GM23338 (cell line): Measurements from ENCODE around the gene SIK2. TPM values are rescaled to one million over a fixed set of nuclear protein-coding genes. Genes with fewer than 3 reads are reported as not detected.

Experiments used
- ATAC-seq: fragments of 200-7000 bp; cut with Tn5 transposase; 3 replicates; pipeline ENCODE4 v1.9.1; 2020
- DNase-seq: peaks from one replicate; pipeline ENCODE4 v3.0.0-alpha.2; 2015; ENCODE audit warnings: low spot score
- H2AFZ ChIP-seq: fragments of 200-600 bp; sonication (generic); 2 replicates; pipeline ENCODE4 v1.8.0; 2016; ENCODE audit warnings: antibody characterized with exemption, mild to moderate bottlenecking, moderate library complexity
- H3F3A ChIP-seq: fragments of 200-600 bp; sonication (generic); replicated peaks from 2 replicates; pipeline ENCODE4 v1.8.0; 2017; ENCODE audit warnings: antibody characterized with exemption, mixed run types, low read depth
- H3K27ac ChIP-seq: fragments of 200-600 bp; sonication (generic); 2 replicates; pipeline ENCODE4 v1.6.1; 2016; ENCODE audit warnings: low read depth
- H3K27me3 ChIP-seq: fragments of 200-600 bp; sonication (generic); 2 replicates; pipeline ENCODE4 v1.8.0; 2016; ENCODE audit warnings: mild to moderate bottlenecking, mixed run types, moderate library complexity; ENCODE audit not compliant: insufficient read depth
- H3K36me3 ChIP-seq: fragments of 200-600 bp; sonication (generic); 2 replicates; pipeline ENCODE4 v1.8.0; 2016; ENCODE audit warnings: mild to moderate bottlenecking; ENCODE audit not compliant: insufficient read depth
- H3K4me1 ChIP-seq: fragments of 200-600 bp; sonication (generic); 2 replicates; pipeline ENCODE4 v1.8.0; 2016; ENCODE audit warnings: mild to moderate bottlenecking, moderate library complexity; ENCODE audit not compliant: insufficient read depth
- H3K4me2 ChIP-seq: fragments of 200-600 bp; sonication (generic); 2 replicates; pipeline ENCODE4 v1.7.1; 2017; ENCODE audit warnings: mixed run types
- H3K4me3 ChIP-seq: fragments of 200-600 bp; sonication (generic); 2 replicates; pipeline ENCODE4 v1.6.1; 2016; ENCODE audit warnings: mixed run types
- H3K79me2 ChIP-seq: fragments of 200-600 bp; sonication (generic); replicated peaks from 2 replicates; pipeline ENCODE4 v1.8.0; 2017; ENCODE audit warnings: mild to moderate bottlenecking; ENCODE audit not compliant: insufficient read depth
- H3K9me2 ChIP-seq: fragments of 200-600 bp; sonication (generic); 2 replicates; pipeline ENCODE4 v1.8.0; 2017; ENCODE audit not compliant: insufficient read depth
- H4K20me1 ChIP-seq: fragments of 200-600 bp; sonication (generic); replicated peaks from 2 replicates; pipeline ENCODE4 v1.8.0; 2017; ENCODE audit warnings: mild to moderate bottlenecking; ENCODE audit not compliant: insufficient read depth
- H3K27ac Mint-ChIP-seq: 2 replicates; pipeline ENCODE4 v1.8.0; 2020; ENCODE audit warnings: inconsistent platforms, mild to moderate bottlenecking, moderate library complexity, mixed read lengths
- H3K27me3 Mint-ChIP-seq: 3 replicates; pipeline ENCODE4 v1.8.0; 2022; ENCODE audit warnings: low read depth, mild to moderate bottlenecking, moderate library complexity, mixed read lengths, inconsistent platforms; ENCODE audit not compliant: insufficient read depth, poor library complexity
- H3K36me3 Mint-ChIP-seq: 3 replicates; pipeline ENCODE4 v1.8.0; 2021; ENCODE audit warnings: low read depth, mild to moderate bottlenecking, inconsistent platforms, moderate library complexity, mixed read lengths
- H3K4me1 Mint-ChIP-seq: 3 replicates; pipeline ENCODE4 v1.8.0; 2020; ENCODE audit warnings: mild to moderate bottlenecking, inconsistent platforms, mixed read lengths
- H3K4me3 Mint-ChIP-seq: 3 replicates; pipeline ENCODE4 v1.8.0; 2021; ENCODE audit warnings: moderate library complexity, mild to moderate bottlenecking, inconsistent platforms, mixed read lengths
- H3K9me3 Mint-ChIP-seq: 3 replicates; pipeline ENCODE4 v1.8.0; 2020; ENCODE audit warnings: moderate library complexity, mild to moderate bottlenecking, inconsistent platforms, mixed read lengths
- EZH2phosphoT487 ChIP-seq: fragments of 200-600 bp; sonication (generic); IDR thresholded peaks from one replicate; pipeline ENCODE4 v1.8.1; 2018; ENCODE audit warnings: antibody characterized with exemption; ENCODE audit not compliant: unreplicated experiment
- NANOG ChIP-seq: IDR thresholded peaks from 2 replicates; pipeline ENCODE4 v1.6.1; 2016; ENCODE audit warnings: antibody characterized with exemption, borderline replicate concordance
- POLR2AphosphoS5 ChIP-seq: IDR thresholded peaks from 2 replicates; pipeline ENCODE4 v1.6.1; 2016; ENCODE audit warnings: antibody characterized with exemption, low read depth
- ZNF331 ChIP-seq: fragments of 250-450 bp; sonication (Bioruptor Pico); IDR thresholded peaks from 2 replicates; pipeline ENCODE4 v1.5.0; 2020; ENCODE audit warnings: low read depth, mild to moderate bottlenecking, moderate library complexity
- polyA plus RNA-seq: library from polyadenylated mRNA; unstranded; fragments of >200 nt; fragmentation: Nextera tagmentation; extraction: Ambion mirVana; gene quantifications from 2 replicates; pipeline ENCODE4 v1.2.1, GENCODE V29; 2016
- total RNA-seq: library from RNA; depleted of rRNA; stranded (reverse); fragments of >200 nt; shearing (Covaris generic); gene quantifications from 2 replicates; pipeline ENCODE4 v1.2.3, GENCODE V29; 2014
- TF ChIP-seq, protein P1 (sequence below): fragments of 250-450 bp; sonication (Bioruptor Pico); IDR thresholded peaks from 2 replicates; pipeline ENCODE4 v1.5.0; 2020; ENCODE audit warnings: mild to moderate bottlenecking, moderate library complexity
- TF ChIP-seq, protein P2 (sequence below), 2 experiments: fragments of 200-600 bp in 1 of 2; sonication (generic) in 1 of 2; conservative IDR thresholded peaks; 2 replicates each; pipeline versions ENCODE4 v1.5.1 to v1.6.1; 2016 to 2017; ENCODE audit warnings: antibody characterized with exemption in 2 of 2, low read depth in 2 of 2, mild to moderate bottlenecking in 2 of 2, moderate library complexity in 1 of 2
- TF ChIP-seq, protein P3 (sequence below): IDR thresholded peaks from 2 replicates; pipeline ENCODE4 v1.6.1; 2016; ENCODE audit warnings: antibody characterized with exemption

The SIK2 gene
- total and polyA plus RNA-seq, 2 experiments from 2014 or later, result 2.3 to 6.7 TPM

DNA sequence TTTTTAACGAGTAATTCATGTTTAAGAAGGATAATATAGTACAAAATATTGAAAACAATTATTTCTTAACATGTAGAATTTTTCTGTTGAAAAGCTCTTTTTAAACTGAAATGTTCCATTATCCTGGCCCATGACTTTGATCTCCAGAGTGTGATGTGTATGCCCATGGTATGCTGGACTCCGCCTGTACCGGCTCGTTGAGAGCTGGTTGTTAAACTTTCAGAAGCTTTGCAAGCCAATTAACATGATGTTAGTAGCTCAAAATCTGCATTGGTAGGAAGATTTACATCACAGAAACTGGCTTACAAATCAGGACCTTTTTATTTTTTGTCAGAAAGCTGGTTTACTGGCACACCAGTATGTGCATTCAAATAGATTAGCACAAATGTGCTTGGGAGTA lies 15.0 kb downstream of the SIK2 start (continued):
- TF ChIP-seq, protein P1, sequence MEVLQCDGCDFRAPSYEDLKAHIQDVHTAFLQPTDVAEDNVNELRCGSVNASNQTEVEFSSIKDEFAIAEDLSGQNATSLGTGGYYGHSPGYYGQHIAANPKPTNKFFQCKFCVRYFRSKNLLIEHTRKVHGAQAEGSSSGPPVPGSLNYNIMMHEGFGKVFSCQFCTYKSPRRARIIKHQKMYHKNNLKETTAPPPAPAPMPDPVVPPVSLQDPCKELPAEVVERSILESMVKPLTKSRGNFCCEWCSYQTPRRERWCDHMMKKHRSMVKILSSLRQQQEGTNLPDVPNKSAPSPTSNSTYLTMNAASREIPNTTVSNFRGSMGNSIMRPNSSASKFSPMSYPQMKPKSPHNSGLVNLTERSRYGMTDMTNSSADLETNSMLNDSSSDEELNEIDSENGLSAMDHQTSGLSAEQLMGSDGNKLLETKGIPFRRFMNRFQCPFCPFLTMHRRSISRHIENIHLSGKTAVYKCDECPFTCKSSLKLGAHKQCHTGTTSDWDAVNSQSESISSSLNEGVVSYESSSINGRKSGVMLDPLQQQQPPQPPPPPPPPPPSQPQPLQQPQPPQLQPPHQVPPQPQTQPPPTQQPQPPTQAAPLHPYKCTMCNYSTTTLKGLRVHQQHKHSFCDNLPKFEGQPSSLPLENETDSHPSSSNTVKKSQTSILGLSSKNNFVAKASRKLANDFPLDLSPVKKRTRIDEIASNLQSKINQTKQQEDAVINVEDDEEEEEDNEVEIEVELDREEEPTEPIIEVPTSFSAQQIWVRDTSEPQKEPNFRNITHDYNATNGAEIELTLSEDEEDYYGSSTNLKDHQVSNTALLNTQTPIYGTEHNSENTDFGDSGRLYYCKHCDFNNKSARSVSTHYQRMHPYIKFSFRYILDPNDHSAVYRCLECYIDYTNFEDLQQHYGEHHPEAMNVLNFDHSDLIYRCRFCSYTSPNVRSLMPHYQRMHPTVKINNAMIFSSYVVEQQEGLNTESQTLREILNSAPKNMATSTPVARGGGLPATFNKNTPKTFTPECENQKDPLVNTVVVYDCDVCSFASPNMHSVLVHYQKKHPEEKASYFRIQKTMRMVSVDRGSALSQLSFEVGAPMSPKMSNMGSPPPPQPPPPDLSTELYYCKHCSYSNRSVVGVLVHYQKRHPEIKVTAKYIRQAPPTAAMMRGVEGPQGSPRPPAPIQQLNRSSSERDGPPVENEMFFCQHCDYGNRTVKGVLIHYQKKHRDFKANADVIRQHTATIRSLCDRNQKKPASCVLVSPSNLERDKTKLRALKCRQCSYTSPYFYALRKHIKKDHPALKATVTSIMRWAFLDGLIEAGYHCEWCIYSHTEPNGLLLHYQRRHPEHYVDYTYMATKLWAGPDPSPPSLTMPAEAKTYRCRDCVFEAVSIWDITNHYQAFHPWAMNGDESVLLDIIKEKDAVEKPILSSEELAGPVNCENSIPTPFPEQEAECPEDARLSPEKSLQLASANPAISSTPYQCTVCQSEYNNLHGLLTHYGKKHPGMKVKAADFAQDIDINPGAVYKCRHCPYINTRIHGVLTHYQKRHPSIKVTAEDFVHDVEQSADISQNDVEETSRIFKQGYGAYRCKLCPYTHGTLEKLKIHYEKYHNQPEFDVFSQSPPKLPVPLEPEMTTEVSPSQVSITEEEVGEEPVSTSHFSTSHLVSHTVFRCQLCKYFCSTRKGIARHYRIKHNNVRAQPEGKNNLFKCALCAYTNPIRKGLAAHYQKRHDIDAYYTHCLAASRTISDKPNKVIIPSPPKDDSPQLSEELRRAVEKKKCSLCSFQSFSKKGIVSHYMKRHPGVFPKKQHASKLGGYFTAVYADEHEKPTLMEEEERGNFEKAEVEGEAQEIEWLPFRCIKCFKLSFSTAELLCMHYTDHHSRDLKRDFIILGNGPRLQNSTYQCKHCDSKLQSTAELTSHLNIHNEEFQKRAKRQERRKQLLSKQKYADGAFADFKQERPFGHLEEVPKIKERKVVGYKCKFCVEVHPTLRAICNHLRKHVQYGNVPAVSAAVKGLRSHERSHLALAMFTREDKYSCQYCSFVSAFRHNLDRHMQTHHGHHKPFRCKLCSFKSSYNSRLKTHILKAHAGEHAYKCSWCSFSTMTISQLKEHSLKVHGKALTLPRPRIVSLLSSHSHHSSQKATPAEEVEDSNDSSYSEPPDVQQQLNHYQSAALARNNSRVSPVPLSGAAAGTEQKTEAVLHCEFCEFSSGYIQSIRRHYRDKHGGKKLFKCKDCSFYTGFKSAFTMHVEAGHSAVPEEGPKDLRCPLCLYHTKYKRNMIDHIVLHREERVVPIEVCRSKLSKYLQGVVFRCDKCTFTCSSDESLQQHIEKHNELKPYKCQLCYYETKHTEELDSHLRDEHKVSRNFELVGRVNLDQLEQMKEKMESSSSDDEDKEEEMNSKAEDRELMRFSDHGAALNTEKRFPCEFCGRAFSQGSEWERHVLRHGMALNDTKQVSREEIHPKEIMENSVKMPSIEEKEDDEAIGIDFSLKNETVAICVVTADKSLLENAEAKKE (CRISPR knock-in tag), result no peak

DNA sequence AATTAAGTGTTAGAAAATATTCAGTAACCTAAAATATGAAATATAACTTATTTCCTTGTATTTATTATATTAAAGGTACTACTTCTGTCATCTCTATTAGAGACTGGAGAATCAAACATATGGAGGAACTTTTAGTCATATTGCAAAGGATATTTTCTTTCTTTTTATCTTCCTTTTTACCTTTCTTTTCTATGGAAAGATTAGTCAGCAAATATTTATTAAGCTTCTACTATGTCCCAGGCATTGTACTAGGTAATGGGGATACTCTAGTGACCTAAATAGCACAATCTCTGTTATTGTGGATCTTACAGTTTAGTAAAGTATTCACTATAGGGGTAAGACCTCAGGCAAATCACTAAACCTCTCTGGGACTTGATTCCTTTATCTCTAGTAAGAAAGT lies 18.3 kb downstream of the SIK2 start:
- H3K4me3 ChIP-seq, result no peak overlapping the region
- no peak overlapping the region for H2AFZ ChIP-seq
- no peak overlapping the region for H3K4me2 ChIP-seq
- no peaks in the 10 kb centered on the region; the same call in 1 of the 2 replicates for H4K20me1 ChIP-seq
- H3F3A ChIP-seq, result no peaks in the 10 kb centered on the region
- Mint-ChIP-seq H3K36me3 (peaks cover 18% of the 10 kb centered on the region; the same call in 2 of the 3 replicates), H3K27me3 (peaks cover 7% of the 10 kb centered on the region), H3K27ac (no peak overlapping the region), H3K4me1 (no peaks in the 10 kb centered on the region), H3K9me3 (no peaks in the 10 kb centered on the region), H3K4me3 (no peak overlapping the region)
- H3K79me2 ChIP-seq, result no peaks in the 10 kb centered on the region
- H3K27me3 ChIP-seq, result no peaks in the 10 kb centered on the region
- no peaks in the 10 kb centered on the region for H3K36me3 ChIP-seq
- no peaks in the 10 kb centered on the region for H3K9me2 ChIP-seq
- H3K27ac ChIP-seq, result no peak overlapping the region
- H3K4me1 ChIP-seq, result no peaks in the 10 kb centered on the region
- no peak for ATAC-seq
- DNase-seq, result no peak
- TF ChIP-seq, protein P2, sequence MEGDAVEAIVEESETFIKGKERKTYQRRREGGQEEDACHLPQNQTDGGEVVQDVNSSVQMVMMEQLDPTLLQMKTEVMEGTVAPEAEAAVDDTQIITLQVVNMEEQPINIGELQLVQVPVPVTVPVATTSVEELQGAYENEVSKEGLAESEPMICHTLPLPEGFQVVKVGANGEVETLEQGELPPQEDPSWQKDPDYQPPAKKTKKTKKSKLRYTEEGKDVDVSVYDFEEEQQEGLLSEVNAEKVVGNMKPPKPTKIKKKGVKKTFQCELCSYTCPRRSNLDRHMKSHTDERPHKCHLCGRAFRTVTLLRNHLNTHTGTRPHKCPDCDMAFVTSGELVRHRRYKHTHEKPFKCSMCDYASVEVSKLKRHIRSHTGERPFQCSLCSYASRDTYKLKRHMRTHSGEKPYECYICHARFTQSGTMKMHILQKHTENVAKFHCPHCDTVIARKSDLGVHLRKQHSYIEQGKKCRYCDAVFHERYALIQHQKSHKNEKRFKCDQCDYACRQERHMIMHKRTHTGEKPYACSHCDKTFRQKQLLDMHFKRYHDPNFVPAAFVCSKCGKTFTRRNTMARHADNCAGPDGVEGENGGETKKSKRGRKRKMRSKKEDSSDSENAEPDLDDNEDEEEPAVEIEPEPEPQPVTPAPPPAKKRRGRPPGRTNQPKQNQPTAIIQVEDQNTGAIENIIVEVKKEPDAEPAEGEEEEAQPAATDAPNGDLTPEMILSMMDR (conservative IDR thresholded peaks at IDR 0.05; ENCODE audit: low read depth in 2 of 2), result no peak
- TF ChIP-seq ZNF331 (CRISPR knock-in tag) (no peak), EZH2phosphoT487 (no peak), NANOG (no peak), POLR2AphosphoS5 (no peak)
- TF ChIP-seq, protein P1 (CRISPR knock-in tag), result no peak
- TF ChIP-seq, protein P3, sequence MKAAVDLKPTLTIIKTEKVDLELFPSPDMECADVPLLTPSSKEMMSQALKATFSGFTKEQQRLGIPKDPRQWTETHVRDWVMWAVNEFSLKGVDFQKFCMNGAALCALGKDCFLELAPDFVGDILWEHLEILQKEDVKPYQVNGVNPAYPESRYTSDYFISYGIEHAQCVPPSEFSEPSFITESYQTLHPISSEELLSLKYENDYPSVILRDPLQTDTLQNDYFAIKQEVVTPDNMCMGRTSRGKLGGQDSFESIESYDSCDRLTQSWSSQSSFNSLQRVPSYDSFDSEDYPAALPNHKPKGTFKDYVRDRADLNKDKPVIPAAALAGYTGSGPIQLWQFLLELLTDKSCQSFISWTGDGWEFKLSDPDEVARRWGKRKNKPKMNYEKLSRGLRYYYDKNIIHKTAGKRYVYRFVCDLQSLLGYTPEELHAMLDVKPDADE, result no peak
